ENCODE measurements around the gene P2RY2. TPM values are rescaled to one million over a fixed set of nuclear protein-coding genes. Genes with fewer than 3 reads are reported as not detected.

P2RY2 gene
- total RNA-seq, 2 experiments from 2014 or later, result not detected

- H3K9me3 ChIP-seq (ENCODE audit: control insufficient read depth in 1 of 2, insufficient read depth in 1 of 2, low read length in 2 of 2), result no peaks in the 10 kb centered on the region
- H3K36me3 ChIP-seq (ENCODE audit: insufficient read depth, low read length), result no peaks in the 10 kb centered on the region
- Mint-ChIP-seq H3K36me3 (ENCODE audit: low read depth) (no peaks in the 10 kb centered on the region), H3K27ac (no peak overlapping the region), H3K27me3 (no peaks in the 10 kb centered on the region), H3K9me3 (no peaks in the 10 kb centered on the region), H3K4me1 (ENCODE audit: low read depth) (no peaks in the 10 kb centered on the region), H3K4me3 (no peak overlapping the region)
- ChIA-PET CTCF (no interaction called here), POLR2A (interaction anchor here (0.7 kb wide), 1 partner anchor 147 kb away, joined by 3 read pairs; no protein-coding TSS in a partner anchor)
- H3K27me3 ChIP-seq (ENCODE audit: control insufficient read depth in 1 of 2, insufficient read depth in 2 of 2, low read length in 2 of 2), result no peaks in the 10 kb centered on the region
- H3K4me1 ChIP-seq (ENCODE audit: insufficient read depth, low read length), result no peaks in the 10 kb centered on the region
- H3K4me3 ChIP-seq (ENCODE audit: low read length), result no peak overlapping the region
- no peak for ATAC-seq (ENCODE audit: poor library complexity)
- TF ChIP-seq, protein P1, sequence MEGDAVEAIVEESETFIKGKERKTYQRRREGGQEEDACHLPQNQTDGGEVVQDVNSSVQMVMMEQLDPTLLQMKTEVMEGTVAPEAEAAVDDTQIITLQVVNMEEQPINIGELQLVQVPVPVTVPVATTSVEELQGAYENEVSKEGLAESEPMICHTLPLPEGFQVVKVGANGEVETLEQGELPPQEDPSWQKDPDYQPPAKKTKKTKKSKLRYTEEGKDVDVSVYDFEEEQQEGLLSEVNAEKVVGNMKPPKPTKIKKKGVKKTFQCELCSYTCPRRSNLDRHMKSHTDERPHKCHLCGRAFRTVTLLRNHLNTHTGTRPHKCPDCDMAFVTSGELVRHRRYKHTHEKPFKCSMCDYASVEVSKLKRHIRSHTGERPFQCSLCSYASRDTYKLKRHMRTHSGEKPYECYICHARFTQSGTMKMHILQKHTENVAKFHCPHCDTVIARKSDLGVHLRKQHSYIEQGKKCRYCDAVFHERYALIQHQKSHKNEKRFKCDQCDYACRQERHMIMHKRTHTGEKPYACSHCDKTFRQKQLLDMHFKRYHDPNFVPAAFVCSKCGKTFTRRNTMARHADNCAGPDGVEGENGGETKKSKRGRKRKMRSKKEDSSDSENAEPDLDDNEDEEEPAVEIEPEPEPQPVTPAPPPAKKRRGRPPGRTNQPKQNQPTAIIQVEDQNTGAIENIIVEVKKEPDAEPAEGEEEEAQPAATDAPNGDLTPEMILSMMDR (IDR thresholded peaks at IDR 0.05), result no peak
- no peak overlapping the region for H3K27ac ChIP-seq (ENCODE audit: low read depth in 1 of 2, low read length in 2 of 2)
- intact Hi-C loops (cut with DNase I, micrococcal nuclease), result no loop called here
- no peak for DNase-seq
Measured at GRCh38 chr11:73194593-73194992, 23.5 kb upstream of the P2RY2 start.

DNA sequence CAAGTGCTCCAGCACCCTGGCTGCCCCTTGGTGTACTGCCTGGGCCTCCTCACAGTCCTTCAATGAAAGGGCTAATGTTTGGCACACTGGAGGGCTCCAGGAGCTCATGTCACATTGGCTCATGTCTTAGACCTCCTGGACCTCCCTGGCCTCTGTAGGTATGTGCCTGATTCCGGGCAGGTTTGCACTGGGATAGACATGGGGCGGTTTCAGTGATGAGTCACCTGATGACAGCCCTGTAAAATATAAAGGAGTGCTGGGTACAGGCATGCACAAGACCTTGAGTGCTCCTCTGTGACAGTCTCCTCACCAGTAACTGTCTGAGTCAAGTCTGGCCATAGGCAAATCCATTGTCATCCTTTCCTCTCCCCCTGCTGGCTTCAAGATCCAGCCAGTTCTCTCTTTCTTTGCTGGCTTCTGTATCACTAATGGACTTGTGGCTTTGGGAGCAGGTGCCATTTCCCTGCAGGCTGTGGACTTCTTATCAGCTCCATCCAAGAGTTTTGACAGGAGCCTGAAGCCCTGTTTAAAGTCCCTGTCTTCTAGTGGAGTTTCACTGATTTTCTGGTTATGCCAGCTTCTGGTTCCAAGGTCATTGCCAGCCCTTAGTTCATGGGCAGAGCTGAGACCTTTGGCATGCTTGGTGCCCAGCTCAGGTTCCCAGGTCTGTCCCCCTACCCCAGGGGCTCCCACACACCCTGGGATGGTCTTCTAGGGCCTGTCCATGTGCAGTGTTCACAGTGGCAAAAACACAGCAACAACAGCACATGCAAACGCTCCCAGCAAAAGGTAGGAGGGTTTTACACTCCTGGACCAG lies 22.7 kb upstream of the P2RY2 start:
- no peaks in the 10 kb centered on the region for H3K4me1 ChIP-seq (ENCODE audit: insufficient read depth, low read length)
- no peak for ATAC-seq (ENCODE audit: poor library complexity)
- Mint-ChIP-seq H3K27me3 (peaks cover 3% of the 10 kb centered on the region), H3K36me3 (ENCODE audit: low read depth) (no peaks in the 10 kb centered on the region), H3K4me1 (ENCODE audit: low read depth) (no peaks in the 10 kb centered on the region), H3K4me3 (no peak overlapping the region), H3K9me3 (no peaks in the 10 kb centered on the region), H3K27ac (no peak overlapping the region)
- H3K27me3 ChIP-seq (ENCODE audit: control insufficient read depth in 1 of 2, insufficient read depth in 2 of 2, low read length in 2 of 2), result no peaks in the 10 kb centered on the region
- TF ChIP-seq, protein P1 (IDR thresholded peaks at IDR 0.05), result no peak
- H3K9me3 ChIP-seq (ENCODE audit: control insufficient read depth in 1 of 2, insufficient read depth in 1 of 2, low read length in 2 of 2), result no peaks in the 10 kb centered on the region
- H3K27ac ChIP-seq (ENCODE audit: low read depth in 1 of 2, low read length in 2 of 2), result no peak overlapping the region
- CTCF ChIA-PET, result no interaction called here
- POLR2A ChIA-PET, result no interaction called here
- no peak overlapping the region for H3K4me3 ChIP-seq (ENCODE audit: low read length)
- DNase-seq, result no peak
- intact Hi-C loops (cut with DNase I, micrococcal nuclease), result no loop called here
- no peaks in the 10 kb centered on the region for H3K36me3 ChIP-seq (ENCODE audit: insufficient read depth, low read length)

DNA sequence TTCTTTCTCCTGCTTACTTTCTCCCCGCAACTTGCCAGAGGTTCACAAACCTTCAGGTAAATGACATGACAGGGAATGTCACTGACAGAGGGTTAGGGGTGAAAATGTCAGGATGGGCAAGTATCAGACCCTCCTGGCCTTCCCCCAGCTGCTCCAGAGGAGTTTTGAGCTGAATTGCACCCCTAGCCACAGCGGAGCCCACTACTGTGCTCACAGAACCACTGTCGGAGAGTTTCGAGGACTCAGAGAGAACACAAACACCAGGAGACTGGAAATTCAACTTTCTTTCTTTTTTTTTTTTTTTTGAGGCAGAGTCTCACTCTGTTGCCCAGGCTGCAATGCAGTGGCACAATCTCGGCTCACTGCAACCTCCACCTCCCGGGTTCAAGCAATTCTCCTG lies 21.5 kb upstream of the P2RY2 start:
- Mint-ChIP-seq H3K27ac (no peak overlapping the region), H3K36me3 (ENCODE audit: low read depth) (no peaks in the 10 kb centered on the region), H3K4me3 (no peak overlapping the region), H3K9me3 (no peaks in the 10 kb centered on the region), H3K4me1 (ENCODE audit: low read depth) (no peaks in the 10 kb centered on the region), H3K27me3 (peaks cover 6% of the 10 kb centered on the region)
- no peak for ATAC-seq (ENCODE audit: poor library complexity)
- POLR2A ChIA-PET, result no interaction called here
- Histone ChIP-seq H3K36me3 (ENCODE audit: insufficient read depth, low read length) (no peaks in the 10 kb centered on the region), H3K4me3 (ENCODE audit: low read length) (no peak overlapping the region), H3K27ac (ENCODE audit: low read depth in 1 of 2, low read length in 2 of 2) (no peak overlapping the region), H3K9me3 (ENCODE audit: control insufficient read depth in 1 of 2, insufficient read depth in 1 of 2, low read length in 2 of 2) (no peaks in the 10 kb centered on the region), H3K4me1 (ENCODE audit: insufficient read depth, low read length) (no peaks in the 10 kb centered on the region), H3K27me3 (ENCODE audit: control insufficient read depth in 1 of 2, insufficient read depth in 2 of 2, low read length in 2 of 2) (no peaks in the 10 kb centered on the region)
- intact Hi-C loops (cut with DNase I, micrococcal nuclease), result no loop called here
- DNase-seq, result no peak
- CTCF ChIA-PET, result no interaction called here
- TF ChIP-seq, protein P1 (IDR thresholded peaks at IDR 0.05), result no peak
